Brain microvascular endothelial cell (primary cell): ENCODE measurements around the gene SLC66A1.

Experiments
- DNase-seq: peaks from one replicate; pipeline ENCODE4 v3.0.0-alpha.2; 2020
- H3K27ac ChIP-seq: fragments of 250-450 bp; sonication (Bioruptor Pico); 2 replicates; pipeline ENCODE4 v1.5.1; 2020; ENCODE audit warnings: mild to moderate bottlenecking, moderate library complexity
- H3K27me3 ChIP-seq: fragments of 250-450 bp; sonication (Bioruptor Pico); replicated peaks from 2 replicates; pipeline ENCODE4 v1.5.1; 2020; ENCODE audit warnings: mild to moderate bottlenecking
- H3K36me3 ChIP-seq: fragments of 250-450 bp; sonication (Bioruptor Pico); replicated peaks from 2 replicates; pipeline ENCODE4 v1.5.1; 2020; ENCODE audit warnings: mild to moderate bottlenecking
- H3K4me3 ChIP-seq: 2 replicates; pipeline ENCODE4 v1.5.1; 2011; ENCODE audit warnings: low read depth, mild to moderate bottlenecking, control low read depth, low read length, moderate library complexity
- CTCF ChIP-seq: IDR thresholded peaks from 2 replicates; pipeline ENCODE4 v1.5.1; 2011; ENCODE audit warnings: low read depth, mild to moderate bottlenecking, moderate library complexity, low read length, control low read depth, inconsistent platforms; ENCODE audit errors: missing control alignments
- in situ Hi-C: cut with HindIII; loops from 2 replicates; pipeline ENCODE4 v1.10.0; 2017; ENCODE audit warnings: low sequenced_read_pairs, low pct_ligation_motif_present

Gene SLC66A1

GRCh38 chr1:19368050-19368449 is 55.9 kb downstream of the SLC66A1 start:
- Histone ChIP-seq H3K4me3 (no peak overlapping the region), H3K36me3 (peaks cover 47% of the 10 kb centered on the region), H3K27me3 (no peaks in the 10 kb centered on the region), H3K27ac (no peak overlapping the region)
- TF ChIP-seq CTCF, result no peak
- no peak for DNase-seq
- in situ Hi-C loops, result no loop called here

GRCh38 chr1:19368964-19369363 is 56.8 kb downstream of the SLC66A1 start:
- H3K27ac ChIP-seq, result no peak overlapping the region
- H3K36me3 ChIP-seq, result peaks cover 51% of the 10 kb centered on the region
- no peak overlapping the region for H3K4me3 ChIP-seq
- in situ Hi-C loops, result no loop called here
- TF ChIP-seq CTCF, result no peak
- no peaks in the 10 kb centered on the region for H3K27me3 ChIP-seq
- no peak for DNase-seq

- in situ Hi-C loops, result no loop called here
- no peak for DNase-seq
- no peaks in the 10 kb centered on the region for H3K27me3 ChIP-seq
- peaks cover 52% of the 10 kb centered on the region for H3K36me3 ChIP-seq
- TF ChIP-seq CTCF, result no peak
- no peak overlapping the region for H3K27ac ChIP-seq
- H3K4me3 ChIP-seq, result no peak overlapping the region
Measured at GRCh38 chr1:19369396-19370090, 57.4 kb downstream of the SLC66A1 start.

- Histone ChIP-seq H3K27me3 (no peaks in the 10 kb centered on the region), H3K36me3 (peaks cover 51% of the 10 kb centered on the region), H3K4me3 (no peak overlapping the region), H3K27ac (no peak overlapping the region)
- TF ChIP-seq CTCF, result no peak
- DNase-seq, result no peak
- in situ Hi-C loops, result no loop called here
Measured at GRCh38 chr1:19370453-19371170, 58.5 kb downstream of the SLC66A1 start.

GRCh38 chr1:19371226-19372135 is 59.4 kb downstream of the SLC66A1 start:
- no peaks in the 10 kb centered on the region for H3K27me3 ChIP-seq
- no peak for TF ChIP-seq CTCF
- H3K36me3 ChIP-seq, result peaks cover 60% of the 10 kb centered on the region
- no peak for DNase-seq
- H3K27ac ChIP-seq, result no peak overlapping the region
- in situ Hi-C loops, result no loop called here
- no peak overlapping the region for H3K4me3 ChIP-seq
